Measurements from ENCODE around the gene MAML2.

Gene MAML2

DNA sequence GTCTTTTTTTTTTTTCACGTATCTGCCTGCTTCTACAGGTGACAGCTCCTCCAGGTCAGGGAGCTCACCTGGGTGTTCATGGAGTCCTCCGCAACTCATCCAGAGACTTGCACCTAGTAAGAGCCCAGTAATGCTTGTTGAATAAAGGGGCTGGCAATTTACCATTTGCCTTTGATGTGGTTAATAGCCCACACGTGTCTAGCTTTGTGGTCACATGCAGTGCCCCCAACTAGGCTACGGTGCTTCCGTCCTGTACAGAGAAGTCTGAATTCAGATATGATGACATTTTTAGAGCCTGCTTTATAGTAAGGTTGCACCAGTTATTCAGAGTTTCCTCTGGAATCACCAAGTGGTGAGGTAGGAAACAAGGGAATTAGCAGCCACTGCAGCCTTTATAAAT, 219.7 kb downstream of the MAML2 start:
- H3K4me3 ChIP-seq (ENCODE audit: low read depth in 1 of 2, low read length in 2 of 2) = no peak overlapping the region
- no peak overlapping the region for H3K4me2 ChIP-seq (ENCODE audit: insufficient read depth, low read length)
- no peak overlapping the region for H3K9ac ChIP-seq (ENCODE audit: low read depth, low read length)
- DNase-seq (peak; percentile 38), ATAC-seq (ENCODE audit: insufficient read depth, low read depth) (peak; percentile 75)
- TF ChIP-seq CTCF (IDR thresholded peaks at IDR 0.05; ENCODE audit: borderline replicate concordance, extremely low read depth, low read length, poor library complexity, severe bottlenecking) = no peak
- no peak for TF ChIP-seq EZH2 (IDR thresholded peaks at IDR 0.05; ENCODE audit: borderline replicate concordance, low read depth, low read length, severe bottlenecking)
- no peaks in the 10 kb centered on the region for H3K79me2 ChIP-seq (ENCODE audit: insufficient read depth, low read length)
- no peaks in the 10 kb centered on the region for H4K20me1 ChIP-seq (ENCODE audit: insufficient read depth, low read length)
- no peaks in the 10 kb centered on the region for H3K36me3 ChIP-seq (ENCODE audit: insufficient read depth, low read length)
- H3K9me3 ChIP-seq (ENCODE audit: insufficient read depth, low read length, severe bottlenecking) = no peaks in the 10 kb centered on the region
- no peak overlapping the region for H3K27ac ChIP-seq (ENCODE audit: low read length)
- H3K27me3 ChIP-seq (ENCODE audit: insufficient read depth, low read length, poor library complexity) = no peaks in the 10 kb centered on the region
- no peak overlapping the region for H2AFZ ChIP-seq (ENCODE audit: low read depth, low read length)
- no peaks in the 10 kb centered on the region for H3K4me1 ChIP-seq (ENCODE audit: insufficient read depth, low read length)

- no peak overlapping the region for H3K4me2 ChIP-seq (ENCODE audit: insufficient read depth, low read length)
- no peak for TF ChIP-seq CTCF (IDR thresholded peaks at IDR 0.05; ENCODE audit: borderline replicate concordance, extremely low read depth, low read length, poor library complexity, severe bottlenecking)
- H3K27ac ChIP-seq (ENCODE audit: low read length) = no peak overlapping the region
These were observed 220.4 kb downstream of the MAML2 start for GRCh38 chr11:96122601-96123074.

GRCh38 chr11:96119211-96119610, 223.8 kb downstream of the MAML2 start:
- H3K9me3 ChIP-seq (ENCODE audit: insufficient read depth, low read length, severe bottlenecking) = no peaks in the 10 kb centered on the region
- ATAC-seq (ENCODE audit: insufficient read depth, low read depth) (no peak), DNase-seq (no peak)
- H3K4me1 ChIP-seq (ENCODE audit: insufficient read depth, low read length) = no peaks in the 10 kb centered on the region
- no peaks in the 10 kb centered on the region for H3K79me2 ChIP-seq (ENCODE audit: insufficient read depth, low read length)
- H3K27ac ChIP-seq (ENCODE audit: low read length) = no peak overlapping the region
- no peak overlapping the region for H2AFZ ChIP-seq (ENCODE audit: low read depth, low read length)
- no peak overlapping the region for H3K4me2 ChIP-seq (ENCODE audit: insufficient read depth, low read length)
- no peak overlapping the region for H3K9ac ChIP-seq (ENCODE audit: low read depth, low read length)
- TF ChIP-seq CTCF (IDR thresholded peaks at IDR 0.05; ENCODE audit: borderline replicate concordance, extremely low read depth, low read length, poor library complexity, severe bottlenecking) = no peak
- no peak for TF ChIP-seq EZH2 (IDR thresholded peaks at IDR 0.05; ENCODE audit: borderline replicate concordance, low read depth, low read length, severe bottlenecking)
- no peaks in the 10 kb centered on the region for H4K20me1 ChIP-seq (ENCODE audit: insufficient read depth, low read length)
- no peaks in the 10 kb centered on the region for H3K27me3 ChIP-seq (ENCODE audit: insufficient read depth, low read length, poor library complexity)
- H3K36me3 ChIP-seq (ENCODE audit: insufficient read depth, low read length) = no peaks in the 10 kb centered on the region
- H3K4me3 ChIP-seq (ENCODE audit: low read depth in 1 of 2, low read length in 2 of 2) = no peak overlapping the region

More at GRCh38 chr11:96122601-96123074, 220.4 kb downstream of the MAML2 start:
- DNase-seq (no peak), ATAC-seq (ENCODE audit: insufficient read depth, low read depth) (peak; percentile 22; the same call in 1 of the 3 replicates)
- Histone ChIP-seq H3K36me3 (ENCODE audit: insufficient read depth, low read length) (no peaks in the 10 kb centered on the region), H4K20me1 (ENCODE audit: insufficient read depth, low read length) (no peaks in the 10 kb centered on the region), H3K9me3 (ENCODE audit: insufficient read depth, low read length, severe bottlenecking) (no peaks in the 10 kb centered on the region), H3K4me3 (ENCODE audit: low read depth in 1 of 2, low read length in 2 of 2) (no peak overlapping the region), H3K27me3 (ENCODE audit: insufficient read depth, low read length, poor library complexity) (no peaks in the 10 kb centered on the region), H2AFZ (ENCODE audit: low read depth, low read length) (no peak overlapping the region), H3K4me1 (ENCODE audit: insufficient read depth, low read length) (no peaks in the 10 kb centered on the region), H3K79me2 (ENCODE audit: insufficient read depth, low read length) (no peaks in the 10 kb centered on the region), H3K9ac (ENCODE audit: low read depth, low read length) (no peak overlapping the region)

DNA sequence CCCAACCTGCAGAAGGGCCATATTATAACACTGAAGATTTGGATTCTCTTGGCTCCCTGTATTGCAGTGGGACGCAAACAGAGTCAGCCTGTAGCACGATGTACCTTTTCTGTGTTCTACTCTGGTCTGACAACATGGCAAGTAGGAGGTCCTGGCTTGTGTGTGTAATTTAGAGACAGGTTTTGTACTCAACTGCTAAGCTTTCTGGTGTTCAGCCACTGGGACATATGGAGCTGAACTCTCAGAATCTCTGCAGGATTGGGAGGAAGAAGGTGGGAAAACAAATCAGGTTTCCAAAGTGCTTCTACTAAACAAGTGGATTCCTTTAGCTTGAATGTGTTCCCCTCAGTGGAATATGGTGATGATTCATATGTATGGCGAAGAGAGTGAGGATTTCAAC, 226.6 kb downstream of the MAML2 start:
- H2AFZ ChIP-seq (ENCODE audit: low read depth, low read length) = no peak overlapping the region
- ATAC-seq (ENCODE audit: insufficient read depth, low read depth) (no peak), DNase-seq (no peak)
- H3K4me2 ChIP-seq (ENCODE audit: insufficient read depth, low read length) = no peak overlapping the region
- H3K27ac ChIP-seq (ENCODE audit: low read length) = no peak overlapping the region
- no peak overlapping the region for H3K4me3 ChIP-seq (ENCODE audit: low read depth in 1 of 2, low read length in 2 of 2)
- H4K20me1 ChIP-seq (ENCODE audit: insufficient read depth, low read length) = no peaks in the 10 kb centered on the region
- H3K9me3 ChIP-seq (ENCODE audit: insufficient read depth, low read length, severe bottlenecking) = no peaks in the 10 kb centered on the region
- H3K27me3 ChIP-seq (ENCODE audit: insufficient read depth, low read length, poor library complexity) = no peaks in the 10 kb centered on the region
- no peaks in the 10 kb centered on the region for H3K4me1 ChIP-seq (ENCODE audit: insufficient read depth, low read length)
- no peaks in the 10 kb centered on the region for H3K36me3 ChIP-seq (ENCODE audit: insufficient read depth, low read length)
- TF ChIP-seq EZH2 (IDR thresholded peaks at IDR 0.05; ENCODE audit: borderline replicate concordance, low read depth, low read length, severe bottlenecking) = no peak
- no peak for TF ChIP-seq CTCF (IDR thresholded peaks at IDR 0.05; ENCODE audit: borderline replicate concordance, extremely low read depth, low read length, poor library complexity, severe bottlenecking)
- H3K79me2 ChIP-seq (ENCODE audit: insufficient read depth, low read length) = no peaks in the 10 kb centered on the region
- H3K9ac ChIP-seq (ENCODE audit: low read depth, low read length) = no peak overlapping the region

All from DND-41 (cell line).